ENCODE data around the gene SEMA3E. TPM values are rescaled to one million over a fixed set of nuclear protein-coding genes. Genes with fewer than 3 reads are reported as not detected.

SEMA3E gene
- total and polyA plus RNA-seq, 9 of the 15 experiments (the other 6 are each of a cell fraction or from before 2014, with no cell fraction given) = 0.01 to 1.4 (median 0.14) TPM; not detected in 2

- ChIA-PET POLR2A (no interaction called here), CTCF (ENCODE audit: low intra/inter-chr PET ratio) (no interaction called here)
- Histone ChIP-seq H3K9me3 (replicated peaks; ENCODE audit: control insufficient read depth, insufficient read depth, low read depth, low read length) (no peaks in the 10 kb centered on the region), H2AFZ (ENCODE audit: low read depth, low read length) (no peak overlapping the region), H3K36me3 (ENCODE audit: control insufficient read depth, insufficient read depth, low read length) (no peaks in the 10 kb centered on the region), H3K4me3 (no peak overlapping the region), H3K27me3 (ENCODE audit: control insufficient read depth in 2 of 2, insufficient read depth in 2 of 2, low read length in 2 of 2) (no peaks in the 10 kb centered on the region), H4K20me1 (replicated peaks; ENCODE audit: control insufficient read depth, insufficient read depth, low read length) (no peaks in the 10 kb centered on the region), H3K9me1 (ENCODE audit: control insufficient read depth, insufficient read depth, low read length) (no peaks in the 10 kb centered on the region), H3K4me2 (ENCODE audit: insufficient read depth, low read length) (no peak overlapping the region), H3K27ac (ENCODE audit: extremely low read depth, low read depth, low read length) (no peak overlapping the region), H3K79me2 (ENCODE audit: control insufficient read depth, insufficient read depth, low read length) (no peaks in the 10 kb centered on the region), H3K4me1 (replicated peaks in 1 of 2; ENCODE audit: control insufficient read depth in 2 of 2, insufficient read depth in 2 of 2, low read length in 2 of 2) (no peaks in the 10 kb centered on the region), H3K9ac (ENCODE audit: insufficient read depth in 1 of 2, low read depth in 2 of 2, low read length in 2 of 2) (no peak overlapping the region)
- no TSS peak for BruUV-seq (replicated peaks)
- FAIRE-seq = no peak
- DNase-seq (ENCODE audit: extremely low read depth in 1 of 4, low spot score in 3 of 4) = no peak
- WGBS (ENCODE audit: insufficient coverage, low coverage, missing lambda C conversion rate) = 4% methylated on average over 5 of the region's 5 CpGs
- in situ Hi-C loops (cut with MboI) (no loop called here), intact Hi-C loops (cut with micrococcal nuclease) (no loop called here)
- no peak for ATAC-seq
- no peak for TF ChIP-seq GTF2F1 (IDR thresholded peaks at IDR 0.05; ENCODE audit: low read depth, low read length)
- TF ChIP-seq SETDB1 (IDR thresholded peaks at IDR 0.05; ENCODE audit: low read length) = no peak
- TF ChIP-seq ZNF609 (CRISPR knock-in tag; IDR thresholded peaks at IDR 0.05; ENCODE audit: borderline replicate concordance) = no peak
- no peak for TF ChIP-seq ETV6 (IDR thresholded peaks at IDR 0.05; ENCODE audit: borderline replicate concordance in 1 of 2, low read depth in 2 of 2, low read length in 1 of 2)
- no peak for TF ChIP-seq ETV6 (CRISPR knock-in tag; IDR thresholded peaks at IDR 0.05; ENCODE audit: borderline replicate concordance)
- no peak for TF ChIP-seq NFRKB (IDR thresholded peaks at IDR 0.05; ENCODE audit: low read depth)
- TF ChIP-seq PRPF4 (IDR thresholded peaks at IDR 0.05; ENCODE audit: insufficient read depth, low read depth, low read length, poor library complexity, severe bottlenecking) = no peak
- no peak for TF ChIP-seq E2F1 (CRISPR knock-in tag; IDR thresholded peaks at IDR 0.05)
- no peak for TF ChIP-seq ZNF668 (CRISPR knock-in tag; IDR thresholded peaks at IDR 0.05)
- no peak for TF ChIP-seq ELK1 (CRISPR knock-in tag; IDR thresholded peaks at IDR 0.05)
- TF ChIP-seq ZKSCAN1 (IDR thresholded peaks at IDR 0.05; ENCODE audit: low read depth, low read length) = no peak
- no peak for TF ChIP-seq SAFB2 (IDR thresholded peaks at IDR 0.05; ENCODE audit: borderline replicate concordance, low read depth, low read length, severe bottlenecking)
- TF ChIP-seq NBN (IDR thresholded peaks at IDR 0.05; ENCODE audit: low read depth) = no peak
- no peak for TF ChIP-seq ZNF175 (CRISPR knock-in tag; IDR thresholded peaks at IDR 0.05; ENCODE audit: low read depth)
- no peak for TF ChIP-seq ZBTB1 (CRISPR knock-in tag; IDR thresholded peaks at IDR 0.05; ENCODE audit: borderline replicate concordance, low read depth)
- TF ChIP-seq ZBED1 (IDR thresholded peaks at IDR 0.05) = no peak
Measured at GRCh38 chr7:83325083-83325482, 323.9 kb downstream of the SEMA3E start.
